ENCODE results near the gene AARS2.

The AARS2 gene

DNA sequence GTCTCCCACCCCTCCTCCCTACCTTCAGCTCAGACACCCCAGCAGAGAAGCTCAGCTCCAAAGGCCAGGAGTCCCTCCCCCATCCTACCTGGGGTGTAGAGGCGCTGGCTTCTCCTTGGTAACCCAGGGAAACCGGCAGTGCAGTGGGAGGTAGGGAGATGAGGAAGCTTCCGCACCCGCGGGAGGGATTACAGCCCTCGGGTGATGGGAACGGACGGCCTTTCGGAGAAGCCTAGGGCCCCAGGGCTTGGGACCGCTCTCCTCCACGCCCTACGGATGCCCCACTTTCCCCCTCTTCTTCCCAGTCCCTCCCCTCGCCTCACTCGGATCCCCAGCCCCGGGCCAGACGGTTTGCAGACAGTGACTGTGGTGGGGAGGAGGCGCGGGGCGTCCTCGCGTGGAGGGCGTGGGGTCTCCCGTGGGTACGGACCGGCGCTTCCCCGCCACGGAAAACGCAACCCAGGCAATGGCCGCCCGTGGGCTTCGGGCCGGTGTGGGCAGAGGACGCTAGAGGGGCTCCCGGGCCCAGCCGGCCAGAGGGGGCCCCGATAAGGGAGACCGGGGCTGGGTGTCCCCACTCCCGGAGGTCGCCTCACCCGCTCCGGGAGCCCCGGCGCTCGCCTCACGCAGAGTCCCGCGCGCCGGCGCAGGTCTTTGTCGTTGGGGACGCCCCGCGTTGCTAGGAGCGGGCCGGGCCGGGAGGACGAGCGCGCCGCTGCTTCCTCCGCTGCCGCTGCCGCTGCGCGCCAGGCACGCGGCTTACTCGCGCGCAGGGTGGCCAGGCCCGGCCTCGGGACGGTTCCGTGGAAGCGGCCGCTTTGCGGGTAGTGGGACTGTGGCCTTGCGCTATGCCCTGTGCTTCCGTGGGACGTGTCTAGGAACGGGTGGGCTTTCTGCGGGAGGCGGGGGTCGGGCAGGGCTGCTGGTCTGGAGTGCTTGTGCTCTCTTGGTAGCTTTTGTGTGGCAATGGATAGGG lies 15.8 kb downstream of the AARS2 start:
- TF ChIP-seq, protein P1, sequence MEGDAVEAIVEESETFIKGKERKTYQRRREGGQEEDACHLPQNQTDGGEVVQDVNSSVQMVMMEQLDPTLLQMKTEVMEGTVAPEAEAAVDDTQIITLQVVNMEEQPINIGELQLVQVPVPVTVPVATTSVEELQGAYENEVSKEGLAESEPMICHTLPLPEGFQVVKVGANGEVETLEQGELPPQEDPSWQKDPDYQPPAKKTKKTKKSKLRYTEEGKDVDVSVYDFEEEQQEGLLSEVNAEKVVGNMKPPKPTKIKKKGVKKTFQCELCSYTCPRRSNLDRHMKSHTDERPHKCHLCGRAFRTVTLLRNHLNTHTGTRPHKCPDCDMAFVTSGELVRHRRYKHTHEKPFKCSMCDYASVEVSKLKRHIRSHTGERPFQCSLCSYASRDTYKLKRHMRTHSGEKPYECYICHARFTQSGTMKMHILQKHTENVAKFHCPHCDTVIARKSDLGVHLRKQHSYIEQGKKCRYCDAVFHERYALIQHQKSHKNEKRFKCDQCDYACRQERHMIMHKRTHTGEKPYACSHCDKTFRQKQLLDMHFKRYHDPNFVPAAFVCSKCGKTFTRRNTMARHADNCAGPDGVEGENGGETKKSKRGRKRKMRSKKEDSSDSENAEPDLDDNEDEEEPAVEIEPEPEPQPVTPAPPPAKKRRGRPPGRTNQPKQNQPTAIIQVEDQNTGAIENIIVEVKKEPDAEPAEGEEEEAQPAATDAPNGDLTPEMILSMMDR (IDR thresholded peaks at IDR 0.05; ENCODE audit: borderline replicate concordance, control extremely low read depth, extremely low read depth, insufficient read depth, missing control alignments): no peak
- peak; percentile 71 for DNase-seq (ENCODE audit: low spot score)
- in situ Hi-C loops (cut with MboI; ENCODE audit: low sequenced_read_pairs, unreplicated experiment): no loop called here

DNA sequence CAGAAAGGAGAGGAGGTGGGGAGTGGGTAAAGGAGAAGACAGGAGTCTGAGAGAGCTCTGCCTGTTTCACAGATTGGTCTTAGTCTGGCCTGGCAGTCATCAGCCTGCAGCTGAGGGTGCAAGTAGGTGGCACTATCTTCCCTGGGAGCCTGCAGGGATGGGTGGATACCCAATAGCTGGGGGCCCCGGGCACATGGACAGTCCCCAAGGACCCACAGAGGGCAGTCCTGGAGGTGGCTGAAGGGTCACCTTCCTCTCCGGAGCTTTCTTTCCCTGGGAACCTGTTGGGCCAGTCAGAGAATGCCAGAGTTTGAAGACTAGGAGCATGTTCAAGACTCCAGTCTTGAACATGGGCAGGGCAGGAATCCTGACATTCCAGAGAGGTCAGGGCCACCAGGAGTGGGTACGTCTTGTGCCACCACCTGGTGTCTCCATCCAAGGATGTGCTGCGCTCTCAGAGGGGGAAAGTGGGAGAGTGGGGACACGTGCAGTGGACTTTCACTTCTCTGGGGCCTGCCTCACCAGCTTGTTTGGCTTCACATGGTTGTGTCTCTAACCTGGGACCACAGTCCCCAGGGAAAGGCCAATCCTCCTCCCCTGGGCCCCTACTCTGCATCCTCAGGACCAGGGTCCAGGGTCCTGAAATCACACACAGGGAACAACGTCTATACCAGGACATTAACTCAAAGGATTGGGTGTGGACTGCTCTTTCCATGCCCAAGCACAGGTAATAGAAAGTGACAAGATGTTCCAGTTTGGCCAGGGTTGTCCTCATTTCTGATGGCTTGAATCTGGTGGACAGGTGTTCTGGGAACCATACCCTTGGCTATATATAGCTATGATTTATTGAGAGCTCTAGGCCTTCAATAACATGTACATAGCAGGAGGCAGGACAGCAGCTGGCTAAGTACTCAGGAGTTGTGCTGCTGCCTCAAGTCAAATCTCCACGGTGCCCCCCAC lies 18.0 kb downstream of the AARS2 start:
- TF ChIP-seq, protein P1 (IDR thresholded peaks at IDR 0.05; ENCODE audit: borderline replicate concordance, control extremely low read depth, extremely low read depth, insufficient read depth, missing control alignments): no peak
- in situ Hi-C loops (cut with MboI; ENCODE audit: low sequenced_read_pairs, unreplicated experiment): no loop called here
- DNase-seq (ENCODE audit: low spot score): no peak

DNA sequence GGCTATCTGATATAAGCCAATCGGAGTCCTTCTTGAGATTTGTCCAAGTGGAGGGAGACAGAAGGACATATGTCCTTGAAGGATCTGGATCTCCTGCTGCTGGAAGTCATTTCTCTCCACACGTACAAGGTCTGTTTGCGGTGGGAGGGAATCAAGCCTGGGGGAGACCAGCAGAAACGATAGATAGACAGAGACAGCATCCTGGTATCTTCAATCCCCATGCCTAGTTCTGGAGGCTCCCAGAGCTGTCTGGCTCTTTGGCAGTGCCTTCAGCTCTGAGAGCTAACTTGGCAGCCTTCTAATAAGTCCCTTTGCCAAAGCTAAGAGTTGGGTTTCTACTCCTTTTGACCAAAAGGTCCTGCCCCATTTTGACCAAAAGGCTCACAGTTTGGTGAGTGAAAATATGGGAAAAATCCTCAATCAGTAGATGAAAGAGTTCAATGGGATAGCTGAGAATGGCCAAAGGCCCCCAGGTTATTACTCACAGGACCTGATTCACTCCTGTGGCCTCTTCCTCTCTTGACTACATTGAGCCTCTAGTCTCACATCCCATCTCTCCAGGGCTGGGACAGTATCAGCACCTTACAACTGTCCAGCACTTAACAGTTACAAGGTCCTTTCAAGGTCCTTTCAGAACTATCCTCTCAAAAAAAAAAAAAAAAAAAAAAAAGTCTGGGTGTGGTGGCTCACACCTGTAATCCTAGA lies 20.3 kb downstream of the AARS2 start:
- TF ChIP-seq, protein P1 (IDR thresholded peaks at IDR 0.05; ENCODE audit: borderline replicate concordance, control extremely low read depth, extremely low read depth, insufficient read depth, missing control alignments): no peak
- in situ Hi-C loops (cut with MboI; ENCODE audit: low sequenced_read_pairs, unreplicated experiment): no loop called here
- no peak for DNase-seq (ENCODE audit: low spot score)

DNA sequence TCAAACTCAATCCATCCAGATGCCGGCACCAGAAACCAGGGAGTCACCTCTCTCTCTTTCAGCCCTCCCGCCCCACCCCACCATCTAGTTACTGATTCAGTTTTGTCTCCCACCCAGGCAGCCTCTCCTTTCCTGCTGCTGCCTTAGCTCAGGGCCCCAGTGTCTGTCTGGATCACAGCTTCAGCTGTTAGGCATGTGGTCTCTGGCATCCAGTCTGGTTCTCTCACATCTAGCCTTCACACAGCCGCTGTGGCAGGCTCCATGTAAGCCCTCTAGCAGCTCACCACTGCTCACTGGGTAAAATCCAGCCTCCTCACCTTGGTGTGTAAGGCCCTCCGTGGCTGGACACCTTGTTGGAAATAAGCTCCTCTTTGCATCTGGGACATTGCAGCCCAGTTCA lies 21.3 kb downstream of the AARS2 start:
- in situ Hi-C loops (cut with MboI; ENCODE audit: low sequenced_read_pairs, unreplicated experiment): no loop called here
- TF ChIP-seq, protein P1 (IDR thresholded peaks at IDR 0.05; ENCODE audit: borderline replicate concordance, control extremely low read depth, extremely low read depth, insufficient read depth, missing control alignments): no peak
- DNase-seq (ENCODE audit: low spot score): no peak

DNA sequence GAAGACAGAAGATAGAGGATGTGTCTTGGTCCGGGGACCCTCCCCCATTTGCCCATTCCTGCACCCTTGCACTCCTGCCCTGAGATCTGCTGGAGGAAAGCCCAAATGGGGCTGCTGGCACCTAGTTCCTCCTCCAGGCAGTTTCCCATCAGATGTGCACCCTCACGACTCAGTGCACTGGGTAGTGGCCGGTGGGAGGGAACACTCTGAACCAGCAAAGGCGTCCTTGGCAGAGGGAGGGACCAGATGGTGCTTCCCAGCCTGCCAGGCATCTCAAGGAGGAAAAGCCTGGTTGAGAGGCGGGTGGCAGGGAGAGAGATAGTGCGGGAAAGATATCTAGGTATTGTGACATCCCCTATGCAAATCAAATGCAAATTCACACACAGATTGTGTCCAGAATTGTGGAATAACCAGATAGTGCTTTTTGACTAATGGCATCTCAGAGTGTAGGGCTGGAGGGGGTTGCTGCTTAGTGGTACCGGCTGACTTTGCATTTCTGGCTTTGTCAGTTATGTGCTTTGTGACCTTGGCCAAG lies 23.4 kb downstream of the AARS2 start:
- TF ChIP-seq, protein P1 (IDR thresholded peaks at IDR 0.05; ENCODE audit: borderline replicate concordance, control extremely low read depth, extremely low read depth, insufficient read depth, missing control alignments): no peak
- in situ Hi-C loops (cut with MboI; ENCODE audit: low sequenced_read_pairs, unreplicated experiment): no loop called here
- DNase-seq (ENCODE audit: low spot score): no peak
